Measurements from ENCODE around the gene BTG1.

GRCh38 chr12:92128612-92129011 is 17.0 kb downstream of the BTG1 start:
- TF ChIP-seq CTCF (IDR thresholded peaks at IDR 0.05; ENCODE audit: low read length) (no peak), EZH2 (IDR thresholded peaks at IDR 0.05; ENCODE audit: borderline replicate concordance, low read length) (no peak)
